Brain pericyte (primary cell): ENCODE measurements around the gene REEP5.
"Not testable (repeated sequence)": the region's sequence is repeated elsewhere in the genome, so short reads cannot be mapped to it uniquely, and the experiment has no call there.

ENCODE experiments used
- DNase-seq: peaks from one replicate; pipeline ENCODE4 v3.0.0-alpha.2; 2012; ENCODE audit warnings: low read depth, low spot score

Gene REEP5

DNA sequence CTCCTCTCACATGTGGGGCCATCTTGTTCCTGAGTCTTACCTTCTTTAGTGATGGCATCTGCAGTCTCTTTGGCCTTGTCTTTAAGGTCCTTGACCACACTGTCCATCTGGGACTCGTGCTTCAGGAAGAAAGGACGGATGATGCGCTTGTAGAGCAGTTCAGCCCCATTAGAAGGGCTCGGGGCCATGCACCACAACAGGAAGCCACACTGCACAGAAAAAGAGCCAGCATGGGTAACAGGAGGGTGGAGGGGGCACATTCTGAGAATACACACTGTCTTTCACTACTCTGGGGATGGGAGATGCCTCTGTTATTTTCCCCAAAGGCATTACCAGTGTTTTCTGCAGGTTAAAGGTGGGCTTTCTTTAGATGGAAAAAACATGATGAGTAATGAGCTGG lies 35.1 kb downstream of the REEP5 start:
- DNase-seq: no peak

DNA sequence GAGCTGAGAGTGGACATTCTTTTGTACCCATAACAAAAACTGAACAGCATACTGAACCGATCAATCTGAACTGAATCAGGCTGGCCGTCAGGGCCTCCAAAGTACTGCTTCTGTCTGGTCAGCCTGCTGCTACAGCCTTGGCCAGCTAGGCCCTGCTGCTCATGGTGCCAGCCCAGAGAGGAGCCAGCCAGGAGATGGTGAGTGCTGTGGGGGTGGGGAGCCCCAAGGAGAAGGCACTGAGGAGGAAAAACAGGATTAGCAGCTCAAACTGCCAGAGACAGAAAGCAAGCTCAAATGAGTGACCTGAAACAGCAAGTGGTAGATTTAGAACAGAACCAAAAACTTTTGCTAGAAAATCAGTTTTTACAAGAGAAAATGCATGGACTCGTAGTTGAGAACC lies 37.0 kb downstream of the REEP5 start:
- no peak for DNase-seq

DNA sequence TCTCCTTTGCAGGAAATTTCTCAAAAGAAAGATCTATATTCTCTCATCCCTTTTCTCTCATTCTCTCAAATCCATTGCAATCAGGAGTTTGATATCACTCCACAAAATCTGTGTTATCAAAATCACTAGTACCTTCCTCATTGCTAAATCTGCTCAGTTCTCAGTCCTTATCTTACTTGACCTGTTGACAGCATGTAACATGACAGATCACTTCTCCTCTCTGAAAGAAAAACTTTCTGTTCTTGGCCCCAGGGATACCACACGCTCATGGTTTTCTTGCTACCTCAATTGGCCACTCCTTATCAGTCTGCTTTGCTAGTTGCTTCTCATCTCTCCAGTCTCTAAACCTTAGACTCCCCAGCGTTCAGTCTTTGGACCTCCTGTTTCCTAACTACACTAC lies 38.8 kb downstream of the REEP5 start:
- DNase-seq: no peak

DNA sequence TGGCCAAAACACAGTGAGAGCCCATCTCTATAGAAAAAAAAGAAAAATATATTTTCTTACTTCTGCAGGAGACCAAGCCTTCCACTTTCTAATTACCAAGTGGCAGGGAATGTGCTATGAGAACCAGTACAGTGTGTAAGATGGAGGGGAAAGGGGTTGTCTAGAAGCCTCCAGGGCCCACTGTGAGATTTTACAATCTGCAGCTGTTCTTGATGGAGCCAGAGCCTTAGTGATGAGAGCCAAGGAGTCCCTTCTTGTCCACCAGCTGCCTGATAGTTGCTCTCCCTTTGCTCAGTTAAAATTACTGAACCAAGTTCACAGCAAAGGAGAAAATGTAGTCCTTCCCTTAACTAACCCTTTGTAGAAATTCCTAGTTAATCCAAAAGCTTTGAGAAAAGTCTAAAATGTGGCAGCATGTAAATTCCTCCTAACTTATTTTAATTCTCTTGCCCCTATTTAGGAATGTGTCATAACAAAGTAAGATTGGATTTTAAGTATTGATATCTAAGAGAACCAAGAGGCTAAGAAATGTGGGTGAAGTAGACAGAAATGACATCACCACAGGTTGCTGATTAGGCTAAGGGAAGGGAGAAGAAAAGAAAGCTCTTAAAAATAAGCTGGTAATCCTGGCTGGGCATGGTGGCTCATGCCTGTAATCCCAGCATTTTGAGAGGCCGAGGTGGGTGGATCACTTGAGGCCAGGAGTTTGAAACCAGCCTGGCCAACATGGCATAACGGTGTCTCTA lies 41.6 kb downstream of the REEP5 start:
- DNase-seq: no peak

DNA sequence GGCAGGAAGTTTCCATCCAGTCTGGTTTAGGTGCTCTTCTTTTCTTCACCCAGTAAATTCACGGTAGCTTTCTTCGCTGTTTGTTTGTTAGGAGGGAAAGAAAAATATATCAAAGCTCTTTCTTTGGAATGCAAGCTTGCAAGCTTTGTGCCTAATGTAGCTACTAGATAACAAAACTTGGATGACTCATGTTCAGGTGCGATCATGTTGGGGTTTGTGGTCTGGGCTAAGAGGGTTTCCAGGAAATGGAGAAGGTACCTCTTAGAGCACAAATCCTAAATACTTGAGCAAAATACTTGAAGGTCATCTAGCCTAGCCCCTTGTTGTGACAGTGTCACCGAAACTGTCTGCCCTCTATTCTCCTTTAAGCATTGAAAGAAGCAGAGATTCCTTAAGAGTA lies 43.3 kb downstream of the REEP5 start:
- no peak for DNase-seq

DNA sequence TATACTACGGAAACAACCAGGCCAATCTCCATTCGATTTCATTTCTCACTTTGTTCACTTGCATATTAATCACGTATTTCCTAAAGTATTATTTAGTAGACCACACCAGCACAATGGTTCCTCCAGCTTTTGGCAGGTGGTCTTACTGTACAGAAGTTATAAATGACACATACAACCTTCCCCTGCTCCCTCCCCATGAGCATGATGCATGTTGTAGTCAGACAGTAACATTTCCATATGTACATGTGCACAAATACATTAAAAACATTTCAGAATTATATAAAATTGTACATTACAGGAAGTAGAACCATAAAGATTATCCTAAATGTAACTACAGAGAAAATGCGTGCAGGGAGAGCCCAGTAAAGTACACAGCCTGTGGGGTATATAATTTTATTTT lies 43.9 kb downstream of the REEP5 start:
- DNase-seq: no peak

DNA sequence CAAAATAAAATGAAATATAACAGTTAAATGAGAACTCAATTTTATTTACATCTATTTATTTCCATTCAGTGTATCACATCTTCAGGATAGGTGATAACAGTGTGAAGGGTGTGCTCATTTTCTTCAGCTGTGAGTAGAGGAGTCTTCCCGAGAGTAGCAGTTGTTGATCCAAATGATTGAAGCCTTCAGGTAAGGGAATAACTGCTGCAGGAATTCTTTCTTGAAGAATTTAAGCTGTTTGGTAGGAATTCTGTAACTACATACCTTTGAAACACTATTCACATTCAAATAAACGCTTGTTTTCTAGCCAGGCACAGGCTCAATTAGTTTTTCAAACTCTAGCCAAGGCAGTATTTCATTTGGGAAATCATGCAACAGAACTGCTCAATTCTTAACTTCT lies 45.7 kb downstream of the REEP5 start:
- DNase-seq: no peak

DNA sequence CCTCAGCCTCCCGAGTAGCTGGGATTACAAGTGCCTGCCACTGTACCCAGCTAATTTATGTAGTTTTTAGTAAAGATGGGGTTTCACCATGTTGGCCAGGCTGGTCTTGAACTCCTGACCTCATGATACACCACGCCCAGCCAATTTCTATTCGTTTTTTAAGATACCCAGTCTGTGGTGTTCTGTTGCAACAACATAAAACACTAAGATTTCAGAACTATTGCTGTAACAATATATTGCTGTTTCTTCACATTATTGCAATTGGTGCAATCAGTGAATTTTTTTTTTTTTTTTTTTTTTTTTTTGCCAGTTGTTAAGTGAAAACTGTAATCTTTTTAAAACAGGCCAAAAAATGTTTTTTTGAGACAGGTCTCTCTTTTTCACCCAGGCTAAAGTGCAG lies 51.1 kb downstream of the REEP5 start:
- no peak for DNase-seq

DNA sequence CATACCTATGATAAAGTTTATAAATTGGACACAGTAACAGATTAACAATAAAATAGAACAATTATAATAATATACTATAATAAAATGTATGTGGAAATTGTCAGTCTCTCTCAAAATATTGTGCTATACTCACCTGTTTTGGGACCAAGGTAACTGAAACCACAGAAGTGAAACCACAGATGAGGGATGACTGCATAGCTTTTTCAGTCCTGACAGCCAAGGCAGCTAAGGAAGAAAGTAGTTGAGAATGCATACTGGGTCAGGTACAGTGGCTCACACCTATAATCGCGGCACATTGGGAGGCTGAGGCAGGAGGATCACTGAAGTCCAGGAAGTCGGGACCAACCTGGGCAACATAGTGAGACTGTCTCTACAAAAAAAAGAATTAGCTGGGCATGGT lies 52.1 kb downstream of the REEP5 start:
- DNase-seq: no peak

DNA sequence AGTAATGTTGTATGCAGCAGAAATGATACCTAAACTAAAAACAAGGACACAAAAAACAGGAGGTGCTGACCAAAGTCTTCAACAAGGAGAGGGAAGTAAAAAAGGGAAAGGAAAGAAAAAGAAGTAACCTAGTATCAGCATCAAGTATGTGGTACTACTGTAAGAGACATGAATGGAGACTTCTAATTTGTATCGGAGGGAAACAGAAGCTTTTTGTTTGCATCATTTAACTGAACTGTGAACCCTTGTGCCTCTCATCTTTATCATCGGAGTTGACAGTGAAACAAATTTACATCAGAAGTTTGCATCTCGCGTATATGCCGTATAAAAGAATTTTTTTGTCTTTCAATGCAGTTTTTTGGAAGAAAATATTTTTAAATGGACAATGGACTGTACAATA lies 54.6 kb downstream of the REEP5 start:
- DNase-seq: no peak

DNA sequence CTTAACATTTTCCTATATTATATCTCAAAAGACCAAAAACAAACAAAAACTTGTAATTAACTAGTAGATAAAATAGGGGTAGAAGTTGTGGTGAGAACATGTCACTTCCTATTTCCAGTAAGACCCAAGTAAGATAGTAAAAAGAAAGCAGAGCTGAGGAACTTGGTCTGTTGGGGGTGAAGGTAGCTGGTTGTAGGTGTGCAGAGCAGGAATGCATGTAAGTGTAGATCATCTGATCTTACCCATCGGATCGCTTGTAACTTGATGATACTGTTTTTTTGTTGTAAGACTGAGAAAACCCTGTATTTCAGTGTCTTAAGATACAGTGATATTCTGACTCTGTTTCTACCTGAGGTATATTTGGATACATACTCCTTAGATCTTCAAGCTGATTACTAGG lies 55.3 kb downstream of the REEP5 start:
- no peak for DNase-seq

DNA sequence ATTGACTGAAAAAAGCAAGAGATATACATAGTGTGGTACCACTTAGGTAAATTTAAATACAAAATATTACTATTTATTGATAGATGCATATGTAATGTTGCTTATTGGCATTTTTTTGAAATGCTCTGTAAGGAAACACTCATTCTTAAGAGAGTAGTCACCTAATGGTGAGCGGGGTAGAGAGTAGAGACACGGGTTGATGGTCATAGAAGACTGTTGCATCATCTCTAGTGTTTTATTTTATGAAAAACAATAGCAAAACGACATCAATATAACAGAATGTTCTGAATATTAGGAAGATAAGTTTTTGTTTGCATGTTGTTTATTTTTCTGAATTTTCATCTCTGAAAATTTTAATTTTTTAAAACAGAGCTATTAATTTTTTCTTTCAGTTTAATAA lies 56.9 kb downstream of the REEP5 start:
- DNase-seq: no peak

DNA sequence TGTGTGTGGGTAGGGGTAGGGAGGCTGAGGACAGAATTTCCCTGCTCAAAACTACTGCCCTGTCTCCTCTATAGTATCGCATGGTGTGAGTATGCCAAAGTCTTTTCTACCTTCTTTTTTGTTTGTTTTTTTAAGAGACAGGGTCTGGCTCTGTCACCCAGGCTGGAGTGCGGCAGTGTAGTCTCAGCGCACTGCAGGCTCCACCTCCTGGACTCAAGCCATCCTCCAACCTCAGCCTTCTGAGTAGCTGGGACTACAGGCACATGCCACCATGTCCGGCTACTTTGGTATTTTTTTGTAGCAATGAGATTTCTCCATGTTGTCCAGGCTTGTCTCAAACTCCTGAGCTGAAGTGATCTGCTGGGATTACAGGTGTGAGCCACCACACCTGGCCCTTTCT lies 58.5 kb downstream of the REEP5 start:
- DNase-seq: no peak

DNA sequence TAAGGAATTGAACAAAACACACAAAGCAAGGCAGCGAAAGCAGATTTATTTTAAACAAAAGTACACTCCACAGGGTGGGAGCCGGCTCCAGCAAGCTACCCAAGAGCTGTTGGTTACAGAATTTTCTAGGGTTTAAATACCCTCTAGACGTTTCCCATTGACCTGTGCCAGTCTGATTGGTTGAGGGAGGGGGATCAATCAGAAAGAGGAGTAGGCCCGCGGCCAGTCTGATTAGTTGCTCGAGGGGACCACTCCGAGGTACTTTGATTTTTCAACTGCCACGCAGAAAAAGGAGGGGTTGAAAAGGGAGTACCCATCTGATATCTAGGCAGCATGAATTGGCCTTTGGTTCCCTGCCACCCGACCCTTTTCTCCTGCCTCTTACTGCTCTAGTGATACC lies 59.9 kb downstream of the REEP5 start:
- DNase-seq: no peak

DNA sequence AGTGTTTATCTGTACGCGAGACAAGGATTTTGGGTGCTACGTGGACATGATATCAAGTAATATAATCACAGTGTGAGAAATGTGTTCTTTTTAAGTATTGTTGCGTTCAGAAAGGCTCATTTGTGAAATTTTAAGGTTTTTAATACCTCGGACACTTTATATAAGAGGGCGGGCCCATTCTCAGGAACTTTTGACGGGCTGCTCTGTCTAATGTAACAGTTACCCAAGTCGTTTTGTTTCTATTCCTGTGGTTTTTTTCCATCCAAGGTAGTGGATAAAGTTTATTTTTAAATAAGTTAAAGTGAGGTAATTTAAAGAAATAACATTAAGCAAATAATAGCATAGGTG lies 60.4 kb downstream of the REEP5 start:
- DNase-seq: no peak

DNA sequence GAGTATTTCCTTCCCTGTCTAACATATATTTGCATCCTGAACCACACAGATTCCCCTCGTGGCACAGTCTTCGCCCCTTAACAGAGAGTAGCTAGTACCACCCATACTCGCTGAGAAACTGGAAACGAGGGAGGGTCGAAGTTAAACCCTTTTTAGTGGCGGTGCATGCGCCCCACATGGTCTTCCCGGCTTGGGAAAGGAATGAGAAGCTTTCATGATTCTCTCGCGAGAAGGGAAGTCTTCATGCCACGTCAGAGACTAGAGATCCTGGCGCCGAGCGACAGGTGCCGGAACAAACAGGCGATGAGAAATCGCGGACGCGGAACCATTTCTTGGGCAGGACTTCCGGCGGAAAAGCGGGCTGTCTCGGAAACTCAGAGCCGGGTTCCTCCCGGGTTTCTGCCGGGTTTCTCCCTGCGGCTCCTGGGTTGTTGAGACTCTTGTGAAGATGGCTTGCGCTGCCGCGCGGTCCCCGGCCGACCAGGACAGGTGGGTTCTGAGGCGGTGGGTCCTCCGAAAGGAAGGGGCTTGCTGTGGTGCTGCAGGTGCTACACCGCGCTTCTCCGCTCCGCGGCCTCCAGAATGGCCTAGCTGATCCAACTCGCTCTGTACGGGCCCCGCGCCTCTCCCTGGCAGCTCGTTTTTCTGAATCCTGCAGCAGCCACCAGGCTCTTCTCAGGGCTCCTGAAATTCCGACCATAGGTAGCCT lies 60.9 kb downstream of the REEP5 start, which contains the start of gene SRP19:
Gene SRP19 (plus strand): TSS at position 359 of the 709 bp plus-strand sequence. CDS start 90 bp downstream, at position 449.
- peak; percentile 94 for DNase-seq

DNA sequence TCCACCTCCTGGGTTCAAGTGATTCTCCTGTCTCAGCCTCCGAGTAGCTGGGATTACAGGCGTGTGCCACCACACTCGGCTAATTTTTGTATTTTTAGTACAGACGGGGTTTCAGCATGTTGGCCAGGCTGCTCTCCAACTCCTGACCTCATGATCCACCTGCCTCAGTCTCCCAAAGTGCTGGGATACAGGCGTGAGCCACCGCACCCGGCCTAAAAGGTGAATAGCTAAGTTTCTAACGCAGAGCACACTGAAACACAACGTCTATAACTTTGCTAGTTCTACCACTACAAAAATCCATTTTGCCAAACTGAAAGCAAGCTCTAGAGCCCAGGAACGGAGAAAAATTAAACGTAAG lies 61.5 kb downstream of the REEP5 start:
- not testable (repeated sequence) for DNase-seq

DNA sequence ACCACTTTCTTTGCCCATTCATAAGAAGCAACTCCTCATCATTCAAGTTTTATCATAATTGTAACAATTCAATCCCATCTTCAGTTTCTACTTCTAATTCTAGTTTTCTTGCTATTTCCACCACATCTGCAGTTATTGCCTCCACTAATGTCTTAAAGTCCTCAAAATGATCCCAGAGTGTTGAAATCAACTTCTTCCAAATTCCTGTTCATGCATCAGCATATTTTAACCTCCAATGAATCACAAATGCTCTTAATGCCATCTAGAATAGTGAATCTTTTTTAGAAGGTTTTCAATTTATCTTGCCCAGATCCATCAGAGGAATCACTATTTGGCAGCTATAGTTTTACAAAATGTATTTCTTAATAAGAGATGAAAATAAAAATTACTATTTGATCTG lies 64.2 kb downstream of the REEP5 start:
- DNase-seq: no peak

DNA sequence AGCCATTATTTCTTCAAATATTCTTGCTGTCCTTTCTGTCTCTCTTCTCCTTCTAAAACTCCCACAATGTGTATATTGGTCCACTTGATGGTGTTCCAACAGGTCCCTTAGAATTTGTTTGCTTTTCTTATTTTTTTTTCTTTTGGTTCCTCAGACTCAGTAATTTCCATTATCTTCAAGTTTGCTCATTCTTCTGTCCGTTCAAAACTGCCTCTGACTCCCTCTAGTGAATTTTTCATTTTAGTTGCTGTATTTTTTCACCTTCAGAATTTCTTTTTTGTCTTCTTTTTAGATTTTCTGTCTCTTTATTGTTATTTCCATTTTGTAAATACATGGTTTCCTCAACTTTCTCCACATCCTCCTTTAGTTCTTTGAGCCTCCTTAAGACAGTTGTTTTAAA lies 67.4 kb downstream of the REEP5 start:
- no peak for DNase-seq

DNA sequence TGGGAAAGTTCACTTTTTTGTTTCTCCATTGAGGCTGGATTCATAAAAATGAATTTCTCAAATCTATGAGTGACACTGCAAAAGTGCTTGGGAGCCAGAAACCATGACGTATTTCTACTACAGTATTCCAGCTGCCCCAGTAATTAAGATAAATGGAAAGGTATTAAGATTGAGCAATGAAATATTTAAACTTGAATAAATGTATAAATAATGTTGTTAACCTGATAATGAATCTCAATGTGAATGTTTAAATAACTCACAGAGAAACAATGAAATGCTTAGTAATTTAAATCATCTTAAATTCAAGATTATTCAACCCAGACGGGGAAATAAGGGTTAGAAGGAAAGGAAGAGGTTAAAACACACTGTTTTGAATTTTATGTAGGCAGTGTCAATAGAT lies 72.1 kb downstream of the REEP5 start:
- no peak for DNase-seq

DNA sequence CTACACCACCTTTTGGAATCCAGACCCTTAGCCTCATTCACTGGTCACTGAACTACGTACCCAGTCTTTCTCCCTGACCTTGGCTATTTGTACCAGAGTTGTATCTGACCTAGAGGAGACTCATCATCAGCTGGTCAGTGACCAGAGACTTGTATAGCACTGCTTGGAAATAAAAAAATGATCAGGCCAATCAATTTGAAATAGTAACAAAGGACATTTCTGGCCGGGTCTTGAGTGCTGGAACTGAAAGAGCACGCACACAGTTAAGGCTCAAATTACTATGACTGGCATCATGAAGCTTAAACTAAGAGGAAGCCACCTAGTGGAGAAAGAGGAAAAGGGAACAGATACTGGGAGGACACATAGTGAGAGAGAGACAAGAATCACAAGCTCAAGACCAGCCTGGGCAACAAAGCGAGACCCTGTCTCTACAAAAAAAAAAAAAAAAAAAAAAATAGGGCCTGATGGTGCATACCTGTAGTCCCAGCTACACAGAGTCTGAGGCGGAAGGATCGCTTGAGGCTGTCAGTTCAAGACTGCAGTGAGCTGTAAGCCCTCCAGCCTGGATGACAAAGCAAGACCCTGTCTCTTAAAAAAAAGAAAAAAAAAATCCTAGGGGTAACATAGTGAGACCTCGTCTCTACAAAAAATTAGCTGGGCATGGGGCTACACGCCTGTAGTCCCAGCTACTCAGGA lies 73.8 kb downstream of the REEP5 start:
- DNase-seq: peak; percentile 33

DNA sequence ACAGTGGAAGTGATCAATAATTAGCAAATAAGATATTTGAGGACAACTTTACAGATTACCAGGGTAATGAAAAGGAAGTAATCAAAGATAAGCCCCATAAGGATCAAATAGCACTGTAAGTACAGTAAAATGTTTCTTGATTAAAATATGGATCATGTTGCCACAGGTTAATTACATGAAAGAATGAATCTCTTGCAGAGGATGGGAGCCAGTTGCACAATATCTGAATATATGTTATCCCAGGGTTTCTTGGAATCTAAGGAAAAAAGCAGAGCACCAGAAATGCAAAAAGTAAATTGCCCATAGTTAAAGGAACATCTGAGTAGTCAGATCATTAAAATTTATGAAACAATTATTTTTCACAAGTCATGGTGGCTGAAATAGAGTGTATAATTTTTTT lies 74.7 kb downstream of the REEP5 start:
- DNase-seq: no peak

DNA sequence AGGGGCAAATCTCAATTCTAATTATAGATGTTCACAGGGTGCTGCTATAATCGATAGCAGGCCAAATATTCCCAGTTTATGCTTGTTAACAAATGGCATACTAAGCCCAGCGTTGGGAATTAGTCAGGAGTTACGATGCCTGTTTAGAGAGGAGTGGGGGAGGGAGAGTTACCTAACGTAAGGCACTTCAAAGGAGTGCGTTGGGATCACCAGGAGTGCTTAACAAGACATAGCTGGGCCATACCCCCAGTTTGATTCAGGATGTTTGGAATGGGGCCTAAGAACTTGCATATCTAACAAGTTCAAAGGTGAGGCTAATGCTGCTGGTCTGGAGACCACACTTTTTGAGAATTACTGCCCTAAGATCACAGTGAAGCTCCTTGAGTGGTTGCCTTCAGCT lies 75.5 kb downstream of the REEP5 start:
- no peak for DNase-seq
